Measurements from ENCODE around the gene OMP. TPM values are rescaled to one million over a fixed set of nuclear protein-coding genes. Genes with fewer than 3 reads are reported as not detected.

OMP gene
- total and polyA plus RNA-seq, 2 donors (not counting 1 experiment from before 2014, with no cell fraction given): not detected

DNA sequence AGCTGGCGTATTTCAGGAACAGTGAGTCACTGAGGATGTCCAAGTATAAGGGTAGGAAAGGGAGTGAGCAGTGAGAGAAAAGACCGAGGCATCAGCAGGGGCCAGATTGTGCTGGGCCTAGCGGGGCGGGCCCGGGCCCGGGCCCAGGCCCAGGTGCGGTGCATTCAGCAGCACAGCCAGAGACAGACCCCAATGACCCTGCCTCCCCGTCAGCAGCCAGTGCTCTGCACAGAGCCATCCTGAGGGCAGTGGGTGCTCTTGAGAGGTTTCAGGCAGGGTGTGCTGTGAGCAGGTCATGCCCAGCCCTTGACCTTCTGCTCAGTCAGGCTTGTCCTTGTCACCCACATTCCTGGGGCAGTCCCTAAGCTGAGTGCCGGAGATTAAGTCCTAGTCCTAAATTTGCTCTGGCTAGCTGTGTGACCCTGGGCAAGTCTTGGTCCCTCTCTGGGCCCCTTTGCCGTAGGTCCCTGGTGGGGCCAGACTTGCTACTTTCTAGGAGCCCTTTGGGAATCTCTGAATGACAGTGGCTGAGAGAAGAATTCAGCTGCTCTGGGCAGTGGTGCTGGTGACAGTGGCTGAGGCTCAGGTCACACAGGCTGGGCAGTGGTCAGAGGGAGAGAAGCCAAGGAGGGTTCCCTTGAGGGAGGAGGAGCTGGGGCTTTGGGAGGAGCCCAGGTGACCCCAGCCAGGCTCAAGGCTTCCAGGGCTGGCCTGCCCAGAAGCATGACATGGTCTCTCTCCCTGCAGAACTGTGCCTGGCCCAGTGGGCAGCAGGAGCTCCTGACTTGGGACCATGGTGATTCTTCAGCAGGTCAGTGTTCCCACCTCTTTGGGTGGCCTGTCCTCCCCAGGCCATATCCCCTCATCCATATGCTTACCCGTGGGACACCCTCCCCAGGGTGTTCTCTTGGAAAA is 27.5 kb downstream of the OMP start:
- Mint-ChIP-seq H3K4me1 (peaks cover 21% of the 10 kb centered on the region), H3K27me3 (peaks cover 5% of the 10 kb centered on the region), H3K27ac (no peak overlapping the region), H3K9me3 (ENCODE audit: insufficient read depth) (peaks cover 6% of the 10 kb centered on the region), H3K4me3 (no peak overlapping the region)
- Histone ChIP-seq H3K9me3 (ENCODE audit: control extremely low read depth in 1 of 3, control insufficient read depth in 2 of 3, insufficient read depth in 1 of 3, low read length in 2 of 3) (peaks cover 0 to 7% (median 0%) of the 10 kb centered on the region in 3 donors), H3K36me3 (replicated peaks in 1 of 2; ENCODE audit: control extremely low read depth in 1 of 2, control insufficient read depth in 1 of 2, extremely low read depth in 1 of 2, insufficient read depth in 2 of 2, low read length in 1 of 2) (no peaks in the 10 kb centered on the region), H3K4me1 (ENCODE audit: control insufficient read depth in 2 of 2, insufficient read depth in 2 of 2, low read length in 2 of 2) (peaks cover 15 to 20% of the 10 kb centered on the region in 2 donors), H3K4me3 (ENCODE audit: control extremely low read depth in 1 of 5, extremely low read depth in 1 of 5, insufficient read depth in 1 of 5, low read depth in 2 of 5, low read length in 4 of 5) (no peak overlapping the region), H3K4me2 (replicated peaks; ENCODE audit: low read depth, low read length, poor library complexity, severe bottlenecking) (no peak overlapping the region), H3K27ac (ENCODE audit: low read length in 2 of 2) (no peak overlapping the region), H3K9ac (ENCODE audit: low read length) (no peak overlapping the region), H3K79me2 (ENCODE audit: control insufficient read depth, insufficient read depth, low read length) (no peaks in the 10 kb centered on the region), H3K27me3 (replicated peaks in 1 of 4; ENCODE audit: control extremely low read depth in 1 of 4, control insufficient read depth in 3 of 4, insufficient read depth in 4 of 4, low read length in 3 of 4) (peaks cover 0 to 13% (median 0%) of the 10 kb centered on the region in 4 experiments), H4K20me1 (ENCODE audit: control insufficient read depth, insufficient read depth, low read length, poor library complexity, severe bottlenecking) (no peaks in the 10 kb centered on the region), H2AFZ (ENCODE audit: insufficient read depth, low read depth, low read length, poor library complexity, severe bottlenecking) (no peak overlapping the region)
- TF ChIP-seq CTCF (IDR thresholded peaks at IDR 0.05) (no peak), EZH2 (IDR thresholded peaks at IDR 0.05; ENCODE audit: borderline replicate concordance, insufficient read depth, low read depth, low read length, poor library complexity, severe bottlenecking) (no peak)
- intact Hi-C loops (cut with micrococcal nuclease): no loop called here
- ChIA-PET CTCF (interaction anchor here (0.6 to 0.8 kb wide), 2 partner anchors 10 to 282 kb away, joined by 3 read pairs; no protein-coding TSS in a partner anchor), POLR2A (no interaction called here)
- DNase-seq: no peak
- ATAC-seq (ENCODE audit: low read depth): no peak
- WGBS (ENCODE audit: insufficient coverage): 95% methylated on average over 11 of the region's 11 CpGs
